OCI-LY1 (cell line): Measurements from ENCODE around the gene PRDX6.

ENCODE experiments used
- CTCF ChIP-seq: fragments of 200-600 bp; sonication (generic), shearing (Covaris generic); IDR thresholded peaks from 2 replicates; pipeline ENCODE4 v1.5.1; 2017; ENCODE audit warnings: mild to moderate bottlenecking, antibody characterized with exemption, low read length, moderate library complexity, mixed read lengths
- EZH2 ChIP-seq: fragments of 200-600 bp; sonication (generic), shearing (Covaris generic); IDR thresholded peaks from 2 replicates; pipeline ENCODE4 v1.8.0; 2017; ENCODE audit warnings: borderline replicate concordance, mixed run types, mild to moderate bottlenecking, antibody characterized with exemption, low read length, moderate library complexity, mixed read lengths

- no peak for TF ChIP-seq EZH2
- no peak for TF ChIP-seq CTCF
Observed at GRCh38 chr1:173527151-173527826, 50.2 kb downstream of the PRDX6 start.
